PC-9 (cell line): ENCODE results near the gene MTNR1A.

ENCODE experiments used
- CTCF ChIP-seq: fragments of 200-600 bp; sonication (generic); conservative IDR thresholded peaks from 2 replicates; pipeline ENCODE4 v1.6.1; 2017; ENCODE audit warnings: mixed run types, antibody characterized with exemption, mild to moderate bottlenecking, moderate library complexity
- EZH2 ChIP-seq: fragments of 200-600 bp; sonication (generic); IDR thresholded peaks from 2 replicates; pipeline ENCODE4 v1.8.0; 2017; ENCODE audit warnings: antibody characterized with exemption, low read depth

GRCh38 chr4:186599483-186599882 is 44.1 kb upstream of the MTNR1A start:
- TF ChIP-seq EZH2 (no peak), CTCF (no peak)
